WTC11 (cell line): ENCODE data around the gene UGT1A4. TPM values are rescaled to one million over a fixed set of nuclear protein-coding genes. Genes with fewer than 3 reads are reported as not detected.

ENCODE experiments used
- ATAC-seq: fragments of 200-7000 bp; cut with Tn5 transposase; 2 replicates; pipeline ENCODE4 v1.10.0; 2021; ENCODE audit warnings: mild to moderate bottlenecking, moderate library complexity
- CTCF ChIA-PET: fragments of 300-600 bp; sonication (Branson Sonifier 250); formaldehyde crosslinking; loops from one replicate; lab custom pipeline; 2021; ENCODE audit warnings: antibody characterized with exemption; lab: Charles Lee
- POLR2A ChIA-PET: fragments of 350-600 bp; sonication (Branson Sonifier 250); formaldehyde crosslinking; loops from one replicate; lab custom pipeline; 2021; ENCODE audit warnings: antibody characterized with exemption; lab: Charles Lee
- DNase-seq: peaks from one replicate; pipeline ENCODE4 v3.0.0; 2021; ENCODE audit warnings: low spot score
- H3K27ac Mint-ChIP-seq: 2 replicates; pipeline ENCODE4 v1.8.0; 2021; ENCODE audit warnings: mixed read lengths
- H3K27me3 Mint-ChIP-seq: 2 replicates; pipeline ENCODE4 v1.8.0; 2021; ENCODE audit warnings: low read depth, mild to moderate bottlenecking, moderate library complexity, mixed read lengths
- H3K36me3 Mint-ChIP-seq: 2 replicates; pipeline ENCODE4 v1.8.0; 2021; ENCODE audit warnings: mixed read lengths
- H3K4me1 Mint-ChIP-seq: 2 replicates; pipeline ENCODE4 v1.8.0; 2022; ENCODE audit warnings: mixed read lengths
- H3K4me3 Mint-ChIP-seq: 2 replicates; pipeline ENCODE4 v1.8.0; 2021; ENCODE audit warnings: mild to moderate bottlenecking, moderate library complexity, mixed read lengths
- H3K9me3 Mint-ChIP-seq: 2 replicates; pipeline ENCODE4 v1.8.0; 2021; ENCODE audit warnings: mixed read lengths
- AFF4 ChIP-seq: sonication (generic); formaldehyde crosslinking; IDR thresholded peaks from 2 replicates; pipeline ENCODE4 v1.8.1; 2023; ENCODE audit warnings: mild to moderate bottlenecking, missing genetic modification reagents, borderline replicate concordance
- CBFB ChIP-seq: sonication (generic); formaldehyde crosslinking; IDR thresholded peaks from 2 replicates; pipeline ENCODE4 v1.8.1; 2022; ENCODE audit warnings: mild to moderate bottlenecking, low read depth, missing genetic modification reagents
- CDX4 ChIP-seq: fragments of 250-450 bp; sonication (Bioruptor Pico); IDR thresholded peaks from 2 replicates; pipeline ENCODE4 v1.9.0; 2021; ENCODE audit warnings: moderate library complexity, mild to moderate bottlenecking, inconsistent platforms, borderline replicate concordance
- E2F4 ChIP-seq: sonication (generic); formaldehyde crosslinking; IDR thresholded peaks from 2 replicates; pipeline ENCODE4 v1.8.1; 2022; ENCODE audit warnings: low read depth, mild to moderate bottlenecking, moderate library complexity, missing genetic modification reagents, borderline replicate concordance
- ETV6 ChIP-seq: sonication (generic); formaldehyde crosslinking; IDR thresholded peaks from 2 replicates; pipeline ENCODE4 v1.8.1; 2022; ENCODE audit warnings: mild to moderate bottlenecking, missing genetic modification reagents
- GABPB1 ChIP-seq: sonication (generic); formaldehyde crosslinking; IDR thresholded peaks from 2 replicates; pipeline ENCODE4 v1.8.1; 2023; ENCODE audit warnings: mild to moderate bottlenecking, missing genetic modification reagents
- GTF2I ChIP-seq: fragments of 250-450 bp; sonication (Bioruptor Pico); conservative IDR thresholded peaks from 2 replicates; pipeline ENCODE4 v1.4.0; 2021; ENCODE audit warnings: mild to moderate bottlenecking
- JAZF1 ChIP-seq: fragments of 250-450 bp; sonication (Bioruptor Pico); IDR thresholded peaks from 2 replicates; pipeline ENCODE4 v1.9.0; 2021; ENCODE audit warnings: moderate library complexity, mild to moderate bottlenecking, inconsistent platforms
- MYBL2 ChIP-seq: sonication (generic); formaldehyde crosslinking; IDR thresholded peaks from 2 replicates; pipeline ENCODE4 v1.8.1; 2023; ENCODE audit warnings: mild to moderate bottlenecking, moderate library complexity, missing genetic modification reagents
- NFATC4 ChIP-seq: fragments of 250-450 bp; sonication (Bioruptor Pico); IDR thresholded peaks from 2 replicates; pipeline ENCODE4 v1.9.0; 2021; ENCODE audit warnings: mild to moderate bottlenecking
- NFE2L1 ChIP-seq: sonication (generic); formaldehyde crosslinking; IDR thresholded peaks from 2 replicates; pipeline ENCODE4 v1.8.1; 2023; ENCODE audit warnings: missing genetic modification reagents
- PRDM15 ChIP-seq: sonication (generic); formaldehyde crosslinking; IDR thresholded peaks from 2 replicates; pipeline ENCODE4 v1.8.0; 2022; ENCODE audit warnings: missing genetic modification reagents
- RORB ChIP-seq: fragments of 250-450 bp; sonication (Bioruptor Pico); IDR thresholded peaks from 2 replicates; pipeline ENCODE4 v1.9.0; 2021; ENCODE audit warnings: mild to moderate bottlenecking
- ZNF512 ChIP-seq: sonication (generic); formaldehyde crosslinking; IDR thresholded peaks from 2 replicates; pipeline ENCODE4 v1.8.1; 2022; ENCODE audit warnings: missing genetic modification reagents, borderline replicate concordance
- ZSCAN18 ChIP-seq: fragments of 250-450 bp; sonication (Bioruptor Pico); IDR thresholded peaks from 2 replicates; pipeline ENCODE4 v2.1.2; 2022; ENCODE audit warnings: mild to moderate bottlenecking, moderate library complexity
- total RNA-seq: library from RNA; stranded (reverse); gene quantifications from 3 replicates; pipeline ENCODE4 v1.2.3, GENCODE V29; 2021
- TF ChIP-seq, protein P1 (sequence below): sonication (generic); formaldehyde crosslinking; IDR thresholded peaks from 2 replicates; pipeline ENCODE4 v1.8.0; 2022; ENCODE audit warnings: mild to moderate bottlenecking, missing genetic modification reagents
- TF ChIP-seq, protein P2 (sequence below): fragments of 250-450 bp; sonication (Bioruptor Pico); conservative IDR thresholded peaks from 2 replicates; pipeline ENCODE4 v1.9.0; 2021; ENCODE audit warnings: mild to moderate bottlenecking
- TF ChIP-seq, protein P3 (sequence below): sonication (generic); formaldehyde crosslinking; IDR thresholded peaks from 2 replicates; pipeline ENCODE4 v1.8.1; 2022; ENCODE audit warnings: mild to moderate bottlenecking, missing genetic modification reagents, moderate library complexity, borderline replicate concordance

Gene UGT1A4
- total RNA-seq, 1 experiment from 2014 or later, result 0.22 TPM

- H3K36me3 Mint-ChIP-seq, result peaks cover 8% of the 10 kb centered on the region
- no peak overlapping the region for H3K27ac Mint-ChIP-seq
- no peak for TF ChIP-seq PRDM15 (CRISPR knock-in tag)
- no peak for TF ChIP-seq CDX4 (CRISPR knock-in tag)
- TF ChIP-seq CBFB (CRISPR knock-in tag), result no peak
- no peak for TF ChIP-seq NFE2L1 (CRISPR knock-in tag)
- no peak for TF ChIP-seq JAZF1 (CRISPR knock-in tag)
- TF ChIP-seq MYBL2 (CRISPR knock-in tag), result no peak
- TF ChIP-seq GTF2I (CRISPR knock-in tag), result no peak
- TF ChIP-seq, protein P1, sequence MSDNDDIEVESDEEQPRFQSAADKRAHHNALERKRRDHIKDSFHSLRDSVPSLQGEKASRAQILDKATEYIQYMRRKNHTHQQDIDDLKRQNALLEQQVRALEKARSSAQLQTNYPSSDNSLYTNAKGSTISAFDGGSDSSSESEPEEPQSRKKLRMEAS (CRISPR knock-in tag), result no peak
- TF ChIP-seq, protein P2, sequence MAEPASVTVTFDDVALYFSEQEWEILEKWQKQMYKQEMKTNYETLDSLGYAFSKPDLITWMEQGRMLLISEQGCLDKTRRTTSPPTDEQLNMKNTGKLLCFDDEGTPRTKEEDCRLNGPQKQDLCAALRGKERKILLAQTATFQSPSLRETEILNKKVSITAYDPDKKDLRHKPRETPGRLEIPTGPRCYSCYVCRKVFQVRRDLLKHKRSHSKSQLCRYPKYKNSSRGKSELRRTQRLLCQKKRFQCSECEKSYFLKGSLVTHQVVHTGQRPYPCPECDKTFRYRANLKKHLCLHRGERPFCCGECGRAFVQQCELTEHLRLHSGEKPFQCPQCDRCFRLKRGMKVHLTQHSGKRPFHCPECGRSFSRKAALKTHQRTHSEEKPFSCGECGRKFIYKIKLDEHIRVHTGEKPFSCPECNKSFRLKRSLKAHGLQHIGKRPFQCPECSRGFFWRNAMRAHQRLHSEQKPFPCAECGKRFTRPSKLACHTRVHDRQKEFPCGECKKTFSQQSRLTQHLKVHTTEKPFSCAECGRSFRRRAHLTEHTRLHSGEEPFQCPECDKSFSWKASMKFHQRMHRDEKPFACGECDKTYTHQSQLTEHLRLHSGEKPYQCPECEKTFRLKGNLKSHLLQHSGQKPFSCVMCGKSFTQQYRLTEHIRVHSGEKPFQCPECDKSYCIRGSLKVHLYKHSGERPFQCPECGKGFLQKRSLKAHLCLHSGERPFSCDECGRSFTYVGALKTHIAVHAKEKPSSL (CRISPR knock-in tag), result no peak
- no peak for TF ChIP-seq ETV6 (CRISPR knock-in tag)
- TF ChIP-seq NFATC4 (CRISPR knock-in tag), result no peak
- TF ChIP-seq E2F4 (CRISPR knock-in tag), result no peak
- no peak for TF ChIP-seq ZSCAN18 (CRISPR knock-in tag)
- no peak for TF ChIP-seq GABPB1 (CRISPR knock-in tag)
- TF ChIP-seq ZNF512 (CRISPR knock-in tag), result no peak
- TF ChIP-seq, protein P3, sequence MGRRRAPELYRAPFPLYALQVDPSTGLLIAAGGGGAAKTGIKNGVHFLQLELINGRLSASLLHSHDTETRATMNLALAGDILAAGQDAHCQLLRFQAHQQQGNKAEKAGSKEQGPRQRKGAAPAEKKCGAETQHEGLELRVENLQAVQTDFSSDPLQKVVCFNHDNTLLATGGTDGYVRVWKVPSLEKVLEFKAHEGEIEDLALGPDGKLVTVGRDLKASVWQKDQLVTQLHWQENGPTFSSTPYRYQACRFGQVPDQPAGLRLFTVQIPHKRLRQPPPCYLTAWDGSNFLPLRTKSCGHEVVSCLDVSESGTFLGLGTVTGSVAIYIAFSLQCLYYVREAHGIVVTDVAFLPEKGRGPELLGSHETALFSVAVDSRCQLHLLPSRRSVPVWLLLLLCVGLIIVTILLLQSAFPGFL (CRISPR knock-in tag), result no peak
- no peak for TF ChIP-seq RORB (CRISPR knock-in tag)
- no peak for TF ChIP-seq AFF4 (CRISPR knock-in tag)
- no peak overlapping the region for H3K4me3 Mint-ChIP-seq
- no peaks in the 10 kb centered on the region; the same call in 1 of the 2 replicates for H3K27me3 Mint-ChIP-seq
- no peak for DNase-seq
- ATAC-seq, result no peak
- CTCF ChIA-PET, result no interaction called here
- H3K4me1 Mint-ChIP-seq, result peaks cover 3% of the 10 kb centered on the region
- peaks cover 27% of the 10 kb centered on the region for H3K9me3 Mint-ChIP-seq
- POLR2A ChIA-PET, result no interaction called here
Observed at GRCh38 chr2:233772583-233772982, 54.0 kb downstream of the UGT1A4 start.
